NCI-H748 (cell line): ENCODE measurements around the gene SEMA4F.

ENCODE experiments used
- DNase-seq: peaks from one replicate; lab custom pipeline; 2025; ENCODE audit not compliant: unreplicated experiment; lab: John Stamatoyannopoulos, UW

The SEMA4F gene

GRCh38 chr2:74658516-74658915 is 4.5 kb downstream of the SEMA4F start:
- no peak for DNase-seq

DNA sequence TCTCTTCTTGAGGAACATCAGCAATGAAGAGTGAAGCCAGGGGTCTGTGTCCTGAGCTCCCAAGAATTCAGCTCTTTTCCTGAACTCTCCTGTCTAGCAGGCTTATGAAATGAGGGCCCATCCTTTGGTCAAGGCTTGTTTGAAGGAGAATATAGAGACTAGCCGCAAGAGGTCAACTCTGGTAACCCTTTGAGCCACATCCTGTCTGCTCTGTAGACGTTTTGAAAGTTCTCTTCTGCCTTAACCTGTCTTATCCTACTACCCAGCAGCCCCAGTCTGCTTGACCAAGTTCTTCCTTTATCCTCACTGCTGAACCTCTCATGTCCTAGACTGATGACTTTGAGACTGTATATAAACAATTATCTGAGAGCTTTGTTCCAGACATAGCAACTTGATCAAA is 5.4 kb downstream of the SEMA4F start:
- DNase-seq: no peak

GRCh38 chr2:74668087-74668486 is 14.0 kb downstream of the SEMA4F start:
- DNase-seq: no peak

DNA sequence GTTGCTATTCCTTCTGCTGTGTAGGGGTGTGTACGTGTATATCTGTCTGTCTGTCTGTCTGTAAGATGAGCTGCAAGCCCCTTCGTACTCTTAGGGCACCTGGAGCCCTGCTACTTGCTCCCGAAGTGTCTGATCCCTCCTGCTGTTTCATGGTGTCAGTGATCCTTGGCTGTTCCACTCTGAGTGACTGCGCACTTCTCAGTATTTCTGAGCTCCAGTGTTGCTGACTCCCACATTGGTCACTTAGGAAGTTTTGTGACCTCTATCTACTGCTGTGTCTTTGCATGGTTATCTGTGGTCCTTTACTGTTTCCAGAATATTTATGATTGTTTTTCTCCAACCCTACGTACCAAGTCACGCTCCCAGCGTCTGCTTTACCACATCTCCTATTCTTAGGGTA is 16.2 kb downstream of the SEMA4F start:
- DNase-seq: no peak

GRCh38 chr2:74671479-74671878 is 17.4 kb downstream of the SEMA4F start:
- no peak for DNase-seq

- DNase-seq: no peak
Observed at GRCh38 chr2:74673826-74674528, 19.9 kb downstream of the SEMA4F start.

DNA sequence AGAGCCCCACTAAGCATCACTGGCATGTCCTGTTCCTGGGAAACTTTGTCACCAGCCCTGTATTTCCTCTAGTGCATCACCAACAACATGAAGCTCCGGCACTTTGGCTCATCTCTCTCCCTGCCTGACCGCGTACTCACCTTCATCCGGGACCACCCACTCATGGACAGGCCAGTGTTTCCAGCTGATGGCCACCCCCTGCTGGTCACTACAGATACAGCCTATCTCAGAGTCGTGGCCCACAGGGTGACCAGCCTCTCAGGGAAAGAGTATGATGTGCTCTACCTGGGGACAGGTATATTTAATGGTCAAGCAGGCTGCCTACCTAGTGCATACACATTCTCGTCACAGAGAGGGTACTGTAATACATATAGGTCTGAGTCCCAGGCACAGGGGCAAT is 21.0 kb downstream of the SEMA4F start:
- DNase-seq: no peak

- DNase-seq: no peak
Observed at GRCh38 chr2:74676331-74676730, 22.3 kb downstream of the SEMA4F start.

DNA sequence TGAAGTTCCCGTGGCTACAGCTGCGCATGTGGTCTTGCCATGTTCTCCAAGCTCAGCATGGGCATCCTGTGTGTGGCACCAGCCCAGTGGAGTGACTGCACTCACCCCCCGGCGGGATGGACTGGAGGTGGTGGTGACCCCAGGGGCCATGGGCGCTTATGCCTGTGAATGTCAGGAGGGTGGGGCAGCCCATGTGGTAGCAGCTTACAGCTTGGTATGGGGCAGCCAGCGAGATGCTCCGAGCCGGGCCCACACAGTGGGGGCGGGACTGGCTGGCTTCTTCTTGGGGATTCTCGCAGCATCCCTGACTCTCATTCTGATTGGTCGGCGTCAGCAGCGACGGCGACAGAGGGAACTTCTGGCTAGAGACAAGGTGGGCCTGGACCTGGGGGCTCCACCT is 25.6 kb downstream of the SEMA4F start:
- no peak for DNase-seq

DNA sequence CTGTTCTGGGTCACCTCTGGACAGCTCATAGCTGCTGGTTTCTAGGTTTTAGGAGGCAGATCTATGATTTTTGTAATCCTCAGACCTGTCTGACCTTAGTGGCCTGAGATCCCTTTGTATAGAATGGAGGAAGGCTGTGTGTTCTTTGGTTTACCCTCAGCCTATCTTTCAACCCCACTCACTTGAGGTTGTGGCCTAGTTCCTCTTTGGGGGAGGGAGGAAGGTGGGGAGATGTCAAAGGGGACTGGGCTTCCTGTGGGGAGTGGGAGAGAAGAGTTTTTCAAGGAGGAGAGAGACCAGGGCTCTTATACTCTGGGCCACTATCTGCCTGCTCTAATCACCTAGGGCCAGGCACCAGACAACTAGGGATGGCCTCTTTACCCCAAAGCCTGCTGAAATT is 28.5 kb downstream of the SEMA4F start:
- DNase-seq: no peak

- no peak for DNase-seq
Observed at GRCh38 chr2:74685408-74685807, 31.4 kb downstream of the SEMA4F start.

DNA sequence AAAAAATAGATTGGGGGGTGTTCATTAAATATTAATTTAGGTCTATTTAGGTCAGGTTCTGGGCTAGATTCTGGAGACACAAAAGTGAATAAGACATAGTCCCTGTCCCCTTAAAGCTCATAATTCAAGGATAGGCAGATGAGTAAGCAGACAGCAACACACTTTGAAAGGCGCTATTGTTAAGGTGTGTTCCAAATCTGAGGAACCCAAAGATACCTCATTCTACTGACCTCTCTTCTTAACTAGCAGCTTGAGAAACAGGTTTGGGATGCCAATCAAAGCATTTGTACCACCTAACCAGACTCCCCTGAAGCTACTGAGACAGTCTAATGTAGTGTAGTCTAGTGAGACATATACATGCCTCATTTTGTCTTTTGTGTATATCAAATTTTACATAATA is 34.8 kb downstream of the SEMA4F start:
- no peak for DNase-seq

- no peak for DNase-seq
Observed at GRCh38 chr2:74689671-74690070, 35.6 kb downstream of the SEMA4F start.

DNA sequence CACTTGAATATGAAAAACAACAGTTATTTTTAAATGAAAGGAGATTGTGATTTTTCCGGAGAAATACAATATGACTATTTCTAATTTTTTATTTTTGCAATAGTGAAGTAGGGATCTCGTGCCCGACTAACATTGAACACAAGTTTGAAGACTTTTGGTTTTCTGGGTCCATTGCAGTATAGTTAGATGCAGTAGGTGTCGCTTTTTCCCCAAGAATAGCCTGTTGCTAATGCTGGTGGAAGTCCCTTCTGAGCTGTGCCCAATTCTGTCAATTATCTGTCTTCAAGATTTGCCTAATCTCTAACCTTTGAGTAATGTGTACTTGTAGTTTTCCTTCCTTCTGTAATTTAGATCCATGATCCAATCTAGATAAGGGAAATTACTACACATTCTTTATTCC is 36.5 kb downstream of the SEMA4F start:
- DNase-seq: peak; percentile 46

DNA sequence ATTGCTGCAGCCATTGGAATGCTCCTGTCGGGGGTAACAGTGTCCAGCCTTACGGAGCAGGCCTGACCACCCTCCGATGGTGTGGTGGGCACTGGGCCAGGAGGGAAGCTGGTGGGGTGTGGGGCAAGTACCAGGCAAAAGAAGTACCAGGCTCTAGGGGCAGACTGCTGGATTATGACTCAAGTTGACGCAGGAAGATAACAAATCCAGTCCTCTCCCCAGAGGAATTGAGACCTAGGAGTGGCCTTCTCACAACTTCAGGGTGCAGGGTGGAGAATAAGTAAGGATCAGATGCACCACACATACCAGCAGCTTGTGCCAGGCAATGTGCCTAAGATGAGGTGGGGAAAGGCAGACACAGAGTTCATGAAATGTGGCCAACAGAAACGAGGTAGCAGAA is 37.9 kb downstream of the SEMA4F start:
- DNase-seq: no peak

GRCh38 chr2:74693213-74693612 is 39.2 kb downstream of the SEMA4F start:
- DNase-seq: no peak

GRCh38 chr2:74693668-74694067 is 39.6 kb downstream of the SEMA4F start:
- DNase-seq: no peak

- DNase-seq: no peak
Observed at GRCh38 chr2:74694281-74694680, 40.2 kb downstream of the SEMA4F start.

DNA sequence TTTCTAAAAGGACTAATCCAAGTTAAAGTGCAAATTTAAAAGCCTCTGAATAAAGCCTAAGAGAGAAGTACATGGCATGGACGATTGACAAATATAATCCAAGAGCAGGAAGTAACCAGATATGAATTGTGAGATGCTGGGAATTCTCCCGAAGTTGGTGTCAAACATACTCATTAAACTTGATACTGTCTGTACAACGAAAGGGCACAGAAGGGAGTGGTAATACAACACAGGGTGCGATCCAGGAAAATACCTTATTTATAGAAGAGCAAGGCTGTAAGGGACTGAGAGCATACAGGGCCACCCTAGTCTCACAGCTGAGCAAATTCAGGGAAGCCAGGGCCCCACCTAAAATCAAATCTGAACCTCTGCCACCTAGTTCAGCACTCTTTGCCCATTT is 41.6 kb downstream of the SEMA4F start:
- no peak for DNase-seq

GRCh38 chr2:74696829-74697228 is 42.8 kb downstream of the SEMA4F start:
- DNase-seq: no peak

DNA sequence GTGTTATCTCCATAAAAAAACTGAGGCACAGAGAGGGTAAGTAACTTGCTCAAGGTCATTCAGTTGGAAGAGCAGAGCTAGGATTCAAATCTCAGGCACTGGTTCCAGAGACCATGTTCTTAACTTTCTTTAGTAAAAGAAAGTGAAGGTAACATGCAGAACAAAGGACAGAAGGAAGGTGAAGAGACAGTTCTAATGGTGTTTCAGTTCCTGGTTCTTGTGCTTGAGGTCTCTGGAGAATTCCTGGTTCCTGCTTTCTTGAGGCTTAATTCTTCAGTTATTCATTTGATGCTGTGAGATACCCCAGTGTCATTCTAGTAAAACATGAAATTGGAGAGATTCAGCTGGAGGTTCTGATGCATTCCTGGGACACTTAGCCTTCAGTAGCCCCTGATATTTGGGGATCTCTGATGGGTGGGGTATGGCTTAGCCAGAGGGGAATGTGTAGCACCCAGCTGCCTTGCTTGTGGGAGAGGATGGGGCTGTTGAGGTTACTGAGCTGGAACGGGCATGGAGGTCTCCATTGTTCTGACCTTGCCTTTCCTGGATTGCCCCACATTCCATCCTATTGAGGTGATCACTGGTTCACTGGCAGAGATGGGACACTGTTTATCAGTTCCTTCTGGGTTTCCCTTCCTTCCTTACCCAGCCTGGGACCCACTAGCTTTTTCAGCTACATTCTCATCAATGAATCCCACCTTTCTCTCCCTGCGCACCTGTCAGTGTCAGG is 46.8 kb downstream of the SEMA4F start:
- no peak for DNase-seq

DNA sequence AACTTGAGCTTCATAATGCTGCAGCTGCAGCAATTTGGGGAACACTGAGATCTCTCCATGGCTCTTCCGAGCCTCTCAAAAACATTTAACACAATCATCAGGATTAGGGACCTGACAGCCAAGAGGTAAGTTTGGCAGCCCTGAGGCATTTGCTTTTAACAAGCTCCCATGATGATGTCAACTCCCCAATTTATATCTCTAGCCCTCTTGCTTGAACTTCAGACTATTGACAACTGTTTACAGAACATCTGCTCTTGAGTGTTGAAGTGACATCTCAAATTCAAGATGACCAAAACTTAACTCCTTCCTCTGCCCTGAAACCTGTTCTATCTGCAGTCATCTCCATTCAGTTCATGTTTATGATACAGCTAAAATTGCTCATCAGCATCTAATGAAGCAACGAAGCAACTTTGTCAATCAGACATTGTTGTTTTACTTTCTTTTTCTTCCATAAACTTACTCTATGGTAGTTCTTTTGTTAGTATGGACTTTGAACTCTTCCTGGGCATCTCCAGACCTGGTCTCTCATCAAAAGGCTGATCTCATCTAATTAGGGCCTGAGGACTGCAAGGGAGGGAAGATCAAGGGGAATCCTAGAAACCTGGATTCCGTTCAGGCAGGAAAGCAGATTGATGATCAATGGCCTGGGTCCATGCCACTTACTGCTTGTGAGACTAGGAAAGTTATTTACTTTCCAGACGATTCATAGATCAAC is 48.1 kb downstream of the SEMA4F start:
- no peak for DNase-seq
